ENCODE data around the gene ATF5. TPM values are rescaled to one million over a fixed set of nuclear protein-coding genes. Genes with fewer than 3 reads are reported as not detected.
A peak's percentile ranks its signal among the peaks of the same experiment; 100 is the strongest.

Gene ATF5
- total and polyA plus RNA-seq, 10 of the 15 experiments (the other 5 are each of a cell fraction or from before 2014, with no cell fraction given) = 9.1 to 133 (median 24.0) TPM

DNA sequence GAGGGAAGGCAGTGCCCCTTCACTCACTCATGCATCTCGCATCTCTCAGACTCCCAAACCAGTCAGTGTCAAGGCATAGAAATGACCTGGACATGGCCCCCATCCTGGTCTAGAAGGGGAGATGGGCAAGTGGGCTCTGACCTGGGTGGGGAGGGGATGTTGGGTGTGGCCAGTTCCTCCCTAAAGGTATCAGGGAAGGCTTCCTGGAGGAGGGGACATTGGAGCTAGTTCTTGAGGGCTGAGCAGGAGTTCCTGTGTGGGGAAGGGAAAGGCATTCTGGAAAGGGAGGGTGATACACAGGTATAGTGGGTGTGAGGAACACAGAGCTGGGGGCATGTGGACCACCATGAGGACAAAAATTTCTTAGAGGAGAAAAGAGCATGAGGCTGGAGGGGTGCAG, 36.3 kb upstream of the ATF5 start:
- Histone ChIP-seq H3K79me2 (ENCODE audit: control insufficient read depth, insufficient read depth, low read length) (peaks cover 49% of the 10 kb centered on the region), H3K27me3 (replicated peaks in 1 of 2; ENCODE audit: control insufficient read depth in 2 of 2, insufficient read depth in 2 of 2, low read length in 1 of 2) (no peaks in the 10 kb centered on the region), H3K27ac (ENCODE audit: control insufficient read depth, insufficient read depth) (peak overlapping the region; percentile 42; the same call in 1 of the 2 replicates), H3K4me2 (ENCODE audit: control insufficient read depth, insufficient read depth) (peak overlapping the region; percentile 79), H3K4me3 (peak overlapping the region; percentile 36; the same call in 1 of the 2 replicates), H3K4me1 (ENCODE audit: control insufficient read depth, insufficient read depth, low read length) (peaks cover 40% of the 10 kb centered on the region), H3K36me3 (ENCODE audit: control insufficient read depth in 2 of 2, insufficient read depth in 2 of 2, low read length in 1 of 2) (peaks cover 0 to 9% of the 10 kb centered on the region in 2 experiments; a peak in 3 of 4 replicates), H4K20me1 (ENCODE audit: control insufficient read depth, insufficient read depth) (no peaks in the 10 kb centered on the region), H3K9me3 (replicated peaks; ENCODE audit: control insufficient read depth, insufficient read depth, low read length) (no peaks in the 10 kb centered on the region; the same call in 2 of the 3 replicates), H2AFZ (ENCODE audit: control insufficient read depth, low read depth, low read length) (no peak overlapping the region), H3K9ac (ENCODE audit: control insufficient read depth, insufficient read depth, low read length) (peak overlapping the region; percentile 51; the same call in 1 of the 2 replicates)
- ATAC-seq = no peak
- no TSS peak for BruUV-seq (replicated peaks)
- no peak for FAIRE-seq
- DNase-seq (ENCODE audit: low read depth, low spot score) = no peak
- intact Hi-C loops (cut with micrococcal nuclease; ENCODE audit: unreplicated experiment) = no loop called here
- in situ Hi-C loops (cut with MboI) = loop anchor here (25.0 kb wide), 1 partner anchor 1255 kb away; the partner anchor contains the start of genes CA11 and DBP
- 92% methylated on average over 1 of the region's 1 CpG for WGBS (ENCODE audit: insufficient coverage, insufficient replicate concordance, low lambda C conversion rate, missing lambda C conversion rate)
- CTCF ChIA-PET = interaction anchor here (2.2 to 6.3 kb wide), 3 partner anchors 18 to 35 kb away, joined by 7 to 71 read pairs (median 10); partner anchors contain the start of gene ATF5
- POLR2A ChIA-PET = interaction anchor here (0.8 to 8.2 kb wide), 6 partner anchors 10 to 36 kb away, joined by 3 to 116 read pairs (median 5); partner anchors contain the start of genes AKT1S1, ATF5, NUP62 and TBC1D17
- RAD21 ChIA-PET (ENCODE audit: unreplicated experiment) = interaction anchor here (0.9 to 5.4 kb wide), 6 partner anchors 15 to 35 kb away, joined by 3 to 66 read pairs (median 4); partner anchors contain the start of genes AKT1S1, ATF5, NUP62 and TBC1D17
- SMC1A ChIA-PET (ENCODE audit: uncharacterized antibody, unreplicated experiment) = interaction anchor here (1.1 to 7.3 kb wide), 3 partner anchors 18 to 80 kb away, joined by 3 to 110 read pairs (median 78); partner anchors contain the start of genes ATF5, FUZ and NUP62
- TF ChIP-seq, protein P1, sequence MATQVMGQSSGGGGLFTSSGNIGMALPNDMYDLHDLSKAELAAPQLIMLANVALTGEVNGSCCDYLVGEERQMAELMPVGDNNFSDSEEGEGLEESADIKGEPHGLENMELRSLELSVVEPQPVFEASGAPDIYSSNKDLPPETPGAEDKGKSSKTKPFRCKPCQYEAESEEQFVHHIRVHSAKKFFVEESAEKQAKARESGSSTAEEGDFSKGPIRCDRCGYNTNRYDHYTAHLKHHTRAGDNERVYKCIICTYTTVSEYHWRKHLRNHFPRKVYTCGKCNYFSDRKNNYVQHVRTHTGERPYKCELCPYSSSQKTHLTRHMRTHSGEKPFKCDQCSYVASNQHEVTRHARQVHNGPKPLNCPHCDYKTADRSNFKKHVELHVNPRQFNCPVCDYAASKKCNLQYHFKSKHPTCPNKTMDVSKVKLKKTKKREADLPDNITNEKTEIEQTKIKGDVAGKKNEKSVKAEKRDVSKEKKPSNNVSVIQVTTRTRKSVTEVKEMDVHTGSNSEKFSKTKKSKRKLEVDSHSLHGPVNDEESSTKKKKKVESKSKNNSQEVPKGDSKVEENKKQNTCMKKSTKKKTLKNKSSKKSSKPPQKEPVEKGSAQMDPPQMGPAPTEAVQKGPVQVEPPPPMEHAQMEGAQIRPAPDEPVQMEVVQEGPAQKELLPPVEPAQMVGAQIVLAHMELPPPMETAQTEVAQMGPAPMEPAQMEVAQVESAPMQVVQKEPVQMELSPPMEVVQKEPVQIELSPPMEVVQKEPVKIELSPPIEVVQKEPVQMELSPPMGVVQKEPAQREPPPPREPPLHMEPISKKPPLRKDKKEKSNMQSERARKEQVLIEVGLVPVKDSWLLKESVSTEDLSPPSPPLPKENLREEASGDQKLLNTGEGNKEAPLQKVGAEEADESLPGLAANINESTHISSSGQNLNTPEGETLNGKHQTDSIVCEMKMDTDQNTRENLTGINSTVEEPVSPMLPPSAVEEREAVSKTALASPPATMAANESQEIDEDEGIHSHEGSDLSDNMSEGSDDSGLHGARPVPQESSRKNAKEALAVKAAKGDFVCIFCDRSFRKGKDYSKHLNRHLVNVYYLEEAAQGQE (IDR thresholded peaks at IDR 0.05; ENCODE audit: low read depth, low read length) = no peak
- TF ChIP-seq SUZ12 (IDR thresholded peaks at IDR 0.05; ENCODE audit: unreplicated experiment) = no peak
- TF ChIP-seq, protein P2, sequence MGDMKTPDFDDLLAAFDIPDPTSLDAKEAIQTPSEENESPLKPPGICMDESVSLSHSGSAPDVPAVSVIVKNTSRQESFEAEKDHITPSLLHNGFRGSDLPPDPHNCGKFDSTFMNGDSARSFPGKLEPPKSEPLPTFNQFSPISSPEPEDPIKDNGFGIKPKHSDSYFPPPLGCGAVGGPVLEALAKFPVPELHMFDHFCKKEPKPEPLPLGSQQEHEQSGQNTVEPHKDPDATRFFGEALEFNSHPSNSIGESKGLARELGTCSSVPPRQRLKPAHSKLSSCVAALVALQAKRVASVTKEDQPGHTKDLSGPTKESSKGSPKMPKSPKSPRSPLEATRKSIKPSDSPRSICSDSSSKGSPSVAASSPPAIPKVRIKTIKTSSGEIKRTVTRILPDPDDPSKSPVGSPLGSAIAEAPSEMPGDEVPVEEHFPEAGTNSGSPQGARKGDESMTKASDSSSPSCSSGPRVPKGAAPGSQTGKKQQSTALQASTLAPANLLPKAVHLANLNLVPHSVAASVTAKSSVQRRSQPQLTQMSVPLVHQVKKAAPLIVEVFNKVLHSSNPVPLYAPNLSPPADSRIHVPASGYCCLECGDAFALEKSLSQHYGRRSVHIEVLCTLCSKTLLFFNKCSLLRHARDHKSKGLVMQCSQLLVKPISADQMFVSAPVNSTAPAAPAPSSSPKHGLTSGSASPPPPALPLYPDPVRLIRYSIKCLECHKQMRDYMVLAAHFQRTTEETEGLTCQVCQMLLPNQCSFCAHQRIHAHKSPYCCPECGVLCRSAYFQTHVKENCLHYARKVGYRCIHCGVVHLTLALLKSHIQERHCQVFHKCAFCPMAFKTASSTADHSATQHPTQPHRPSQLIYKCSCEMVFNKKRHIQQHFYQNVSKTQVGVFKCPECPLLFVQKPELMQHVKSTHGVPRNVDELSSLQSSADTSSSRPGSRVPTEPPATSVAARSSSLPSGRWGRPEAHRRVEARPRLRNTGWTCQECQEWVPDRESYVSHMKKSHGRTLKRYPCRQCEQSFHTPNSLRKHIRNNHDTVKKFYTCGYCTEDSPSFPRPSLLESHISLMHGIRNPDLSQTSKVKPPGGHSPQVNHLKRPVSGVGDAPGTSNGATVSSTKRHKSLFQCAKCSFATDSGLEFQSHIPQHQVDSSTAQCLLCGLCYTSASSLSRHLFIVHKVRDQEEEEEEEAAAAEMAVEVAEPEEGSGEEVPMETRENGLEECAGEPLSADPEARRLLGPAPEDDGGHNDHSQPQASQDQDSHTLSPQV (IDR thresholded peaks at IDR 0.05) = no peak
- TF ChIP-seq NBN (IDR thresholded peaks at IDR 0.05) = no peak
- TF ChIP-seq NFIC (IDR thresholded peaks at IDR 0.05; ENCODE audit: low read depth, low read length) = no peak
- TF ChIP-seq TBL1XR1 (IDR thresholded peaks at IDR 0.05; ENCODE audit: low read depth, low read length) = no peak
- no peak for TF ChIP-seq IKZF2 (IDR thresholded peaks at IDR 0.05)
- TF ChIP-seq PAX5 (IDR thresholded peaks at IDR 0.05; ENCODE audit: borderline replicate concordance, low read depth, low read length) = no peak
- TF ChIP-seq ETV6 (conservative IDR thresholded peaks at IDR 0.05 in 1 of 2, IDR thresholded peaks at IDR 0.05 in 1 of 2; ENCODE audit: borderline replicate concordance in 1 of 2, low read depth in 1 of 2) = no peak
- TF ChIP-seq, protein P3, sequence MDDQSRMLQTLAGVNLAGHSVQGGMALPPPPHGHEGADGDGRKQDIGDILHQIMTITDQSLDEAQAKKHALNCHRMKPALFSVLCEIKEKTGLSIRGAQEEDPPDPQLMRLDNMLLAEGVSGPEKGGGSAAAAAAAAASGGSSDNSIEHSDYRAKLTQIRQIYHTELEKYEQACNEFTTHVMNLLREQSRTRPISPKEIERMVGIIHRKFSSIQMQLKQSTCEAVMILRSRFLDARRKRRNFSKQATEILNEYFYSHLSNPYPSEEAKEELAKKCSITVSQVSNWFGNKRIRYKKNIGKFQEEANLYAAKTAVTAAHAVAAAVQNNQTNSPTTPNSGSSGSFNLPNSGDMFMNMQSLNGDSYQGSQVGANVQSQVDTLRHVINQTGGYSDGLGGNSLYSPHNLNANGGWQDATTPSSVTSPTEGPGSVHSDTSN (IDR thresholded peaks at IDR 0.05; ENCODE audit: insufficient replicate concordance, low read depth, low read length) = no peak
- TF ChIP-seq, protein P4, sequence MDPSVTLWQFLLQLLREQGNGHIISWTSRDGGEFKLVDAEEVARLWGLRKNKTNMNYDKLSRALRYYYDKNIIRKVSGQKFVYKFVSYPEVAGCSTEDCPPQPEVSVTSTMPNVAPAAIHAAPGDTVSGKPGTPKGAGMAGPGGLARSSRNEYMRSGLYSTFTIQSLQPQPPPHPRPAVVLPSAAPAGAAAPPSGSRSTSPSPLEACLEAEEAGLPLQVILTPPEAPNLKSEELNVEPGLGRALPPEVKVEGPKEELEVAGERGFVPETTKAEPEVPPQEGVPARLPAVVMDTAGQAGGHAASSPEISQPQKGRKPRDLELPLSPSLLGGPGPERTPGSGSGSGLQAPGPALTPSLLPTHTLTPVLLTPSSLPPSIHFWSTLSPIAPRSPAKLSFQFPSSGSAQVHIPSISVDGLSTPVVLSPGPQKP (IDR thresholded peaks at IDR 0.05; ENCODE audit: low read depth, low read length) = no peak
- TF ChIP-seq ZNF274 (IDR thresholded peaks at IDR 0.05; ENCODE audit: insufficient read depth, insufficient read length) = no peak
- no peak for TF ChIP-seq SIN3A (IDR thresholded peaks at IDR 0.05; ENCODE audit: low read depth, low read length)
